C4-2B (cell line): Measurements from ENCODE around the gene LMAN1L.
"Not testable (repeated sequence)": the region's sequence is repeated elsewhere in the genome, so short reads cannot be mapped to it uniquely, and the experiment has no call there.

ENCODE experiments used
- H3K27ac ChIP-seq: fragments of 450-650 bp; 2 replicates; pipeline ENCODE4 v1.5.1; 2017
- CTCF ChIP-seq: fragments of 450-650 bp; conservative IDR thresholded peaks from 2 replicates; pipeline ENCODE4 v1.5.1; 2017; ENCODE audit warnings: mild to moderate bottlenecking
- ZFX ChIP-seq: fragments of 450-650 bp; IDR thresholded peaks from 2 replicates; pipeline ENCODE4 v1.6.1; 2017

The LMAN1L gene

GRCh38 chr15:74783072-74783807 is 29.4 kb upstream of the LMAN1L start:
- TF ChIP-seq ZFX (no peak), CTCF (no peak)
- H3K27ac ChIP-seq, result peak overlapping the region; percentile 84

DNA sequence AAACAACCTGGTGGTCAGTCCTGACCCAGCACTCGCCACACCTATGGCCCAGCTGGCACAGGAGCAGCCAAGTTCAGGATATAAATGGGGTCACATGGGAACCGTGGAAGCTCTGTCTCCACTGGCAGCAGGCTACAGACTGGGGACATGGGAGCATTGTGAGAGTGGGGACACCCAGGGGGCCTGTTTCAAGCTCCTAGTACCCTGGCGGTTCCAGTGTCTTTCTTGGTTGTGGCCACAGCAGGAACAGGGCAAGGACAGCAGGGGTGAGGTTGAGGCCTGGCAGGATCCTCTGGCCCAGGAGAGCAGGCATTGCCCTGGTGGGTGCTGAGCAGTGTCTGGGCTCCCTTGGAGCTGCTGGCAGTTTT is 28.8 kb upstream of the LMAN1L start:
- TF ChIP-seq ZFX (no peak), CTCF (no peak)
- H3K27ac ChIP-seq, result peak overlapping the region; percentile 84

DNA sequence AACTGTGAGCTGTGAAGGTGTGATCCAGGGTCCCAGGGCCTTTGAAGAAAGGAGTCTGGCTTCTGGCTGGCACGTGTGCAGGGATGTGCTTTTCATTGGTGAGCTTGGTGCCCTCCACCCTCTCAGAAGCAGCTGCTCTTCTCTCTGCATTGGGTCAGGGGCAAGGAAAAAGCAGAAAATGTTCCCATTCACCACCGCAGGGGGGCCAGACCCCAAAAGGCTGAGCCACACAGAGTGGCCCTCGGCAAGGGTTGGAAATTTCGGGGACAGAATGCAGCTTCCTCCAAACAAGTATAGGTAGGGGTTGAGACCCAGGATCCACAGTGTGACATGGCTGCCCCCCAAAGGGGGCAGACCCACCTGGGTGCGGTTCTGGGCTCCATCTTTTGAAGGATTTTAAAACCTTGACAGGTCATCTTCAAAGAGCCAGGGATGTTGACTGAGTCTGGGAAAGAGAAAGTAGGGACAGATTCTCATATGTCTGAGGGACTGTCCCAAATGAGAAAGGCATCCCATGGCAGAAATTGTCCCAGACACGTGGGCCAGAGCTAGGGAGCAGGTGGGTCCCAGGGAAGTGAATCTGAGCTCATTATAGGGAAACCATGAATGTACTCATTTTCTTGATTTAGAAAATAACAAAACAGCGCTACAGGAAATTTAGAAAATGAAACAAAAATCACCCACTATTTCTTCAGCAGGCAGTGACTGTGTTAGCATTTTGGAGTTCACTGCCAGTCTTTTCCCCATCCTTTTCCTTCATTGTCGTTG is 28.0 kb upstream of the LMAN1L start:
- H3K27ac ChIP-seq, result no peak overlapping the region
- TF ChIP-seq CTCF (no peak), ZFX (no peak)

- H3K27ac ChIP-seq, result no peak overlapping the region
- TF ChIP-seq ZFX (no peak), CTCF (no peak)
These were observed 27.2 kb upstream of the LMAN1L start for GRCh38 chr15:74785194-74786032.

GRCh38 chr15:74786081-74786480 is 26.6 kb upstream of the LMAN1L start:
- H3K27ac ChIP-seq, result not testable (repeated sequence)

GRCh38 chr15:74786551-74787165 is 26.0 kb upstream of the LMAN1L start:
- H3K27ac ChIP-seq, result no peak overlapping the region
- TF ChIP-seq ZFX, result no peak
- no peak for TF ChIP-seq CTCF

GRCh38 chr15:74787251-74788041 is 25.2 kb upstream of the LMAN1L start:
- TF ChIP-seq ZFX, result no peak
- TF ChIP-seq CTCF, result no peak; the same call in 1 of the 2 replicates
- H3K27ac ChIP-seq, result 0 out of 2 replicates have a peak overlapping the region, but pooled peaks have one; percentile 1
